Muscle of arm (tissue), 14 donors: ENCODE results near the gene TAX1BP1. TPM values are rescaled to one million over a fixed set of nuclear protein-coding genes. Genes with fewer than 3 reads are reported as not detected.

ENCODE experiments used
- DNase-seq: peaks from one replicate; pipeline ENCODE4 v3.0.0-alpha.2; 2013
- long read RNA-seq, 11 donors: transcript quantifications; one replicate each; lab custom pipeline, GENCODE V29; 2026
- polyA plus RNA-seq, 12 donors: library from polyadenylated mRNA; unstranded; fragments of 120-200 nt; gene quantifications; one replicate each; pipeline ENCODE4 v1.2.1, GENCODE V29; 2013; ENCODE audit not compliant: insufficient read length in 12 of 12

The TAX1BP1 gene
- polyA plus RNA-seq: 10 to 100 TPM in 11 of 12 donors, not detected in 1; 51.5 to 95.0 (median 61.2) TPM
- long read RNA-seq, donor 1, transcript TAX1BP1-201 (17 exons, 2,478 nt): major isoform, 8 of 122 reads
- long read RNA-seq, donor 1, partial matches to known transcripts: 110 of 122 reads
- long read RNA-seq, donor 1, other reads (novel, unspliced or antisense): 0 of 122 reads
- long read RNA-seq, donor 2, transcript TAX1BP1-201 (17 exons, 2,478 nt): major isoform, 7 of 41 reads
- long read RNA-seq, donor 2, partial matches to known transcripts: 32 of 41 reads
- long read RNA-seq, donor 2, other reads (novel, unspliced or antisense): 0 of 41 reads
- long read RNA-seq, donor 3, partial matches to known transcripts: 12 of 12 reads
- long read RNA-seq, donor 3, other reads (novel, unspliced or antisense): 0 of 12 reads
- long read RNA-seq, donor 4, transcript TAX1BP1-201 (17 exons, 2,478 nt): major isoform, 5 of 13 reads
- long read RNA-seq, donor 4, partial matches to known transcripts: 7 of 13 reads
- long read RNA-seq, donor 4, other reads (novel, unspliced or antisense): 0 of 13 reads
- long read RNA-seq, donor 5, transcript TAX1BP1-201 (17 exons, 2,478 nt): major isoform, 18 of 77 reads
- long read RNA-seq, donor 5, partial matches to known transcripts: 53 of 77 reads
- long read RNA-seq, donor 5, other reads (novel, unspliced or antisense): 0 of 77 reads
- long read RNA-seq, donor 6, transcript TAX1BP1-201 (17 exons, 2,478 nt): major isoform, 5 of 22 reads
- long read RNA-seq, donor 6, partial matches to known transcripts: 16 of 22 reads
- long read RNA-seq, donor 6, other reads (novel, unspliced or antisense): 0 of 22 reads
- long read RNA-seq, donor 7, partial matches to known transcripts: 39 of 41 reads
- long read RNA-seq, donor 7, other reads (novel, unspliced or antisense): 0 of 41 reads
- long read RNA-seq, donor 8, transcript TAX1BP1-201 (17 exons, 2,478 nt): minor isoform, 6 of 79 reads
- long read RNA-seq, donor 8, transcript TAX1BP1-202 (17 exons, 2,892 nt): major isoform, 7 of 79 reads
- long read RNA-seq, donor 8, partial matches to known transcripts: 47 of 79 reads
- long read RNA-seq, donor 8, other reads (novel, unspliced or antisense): 19 of 79 reads
- long read RNA-seq, donor 9, partial matches to known transcripts: 6 of 10 reads
- long read RNA-seq, donor 9, other reads (novel, unspliced or antisense): 0 of 10 reads
- long read RNA-seq, donor 10, transcript TAX1BP1-201 (17 exons, 2,478 nt): major isoform, 12 of 24 reads
- long read RNA-seq, donor 10, partial matches to known transcripts: 8 of 24 reads
- long read RNA-seq, donor 10, other reads (novel, unspliced or antisense): 0 of 24 reads
- long read RNA-seq, donor 11, transcript TAX1BP1-201 (17 exons, 2,478 nt): major isoform, 8 of 40 reads
- long read RNA-seq, donor 11, partial matches to known transcripts: 29 of 40 reads
- long read RNA-seq, donor 11, other reads (novel, unspliced or antisense): 0 of 40 reads

DNA sequence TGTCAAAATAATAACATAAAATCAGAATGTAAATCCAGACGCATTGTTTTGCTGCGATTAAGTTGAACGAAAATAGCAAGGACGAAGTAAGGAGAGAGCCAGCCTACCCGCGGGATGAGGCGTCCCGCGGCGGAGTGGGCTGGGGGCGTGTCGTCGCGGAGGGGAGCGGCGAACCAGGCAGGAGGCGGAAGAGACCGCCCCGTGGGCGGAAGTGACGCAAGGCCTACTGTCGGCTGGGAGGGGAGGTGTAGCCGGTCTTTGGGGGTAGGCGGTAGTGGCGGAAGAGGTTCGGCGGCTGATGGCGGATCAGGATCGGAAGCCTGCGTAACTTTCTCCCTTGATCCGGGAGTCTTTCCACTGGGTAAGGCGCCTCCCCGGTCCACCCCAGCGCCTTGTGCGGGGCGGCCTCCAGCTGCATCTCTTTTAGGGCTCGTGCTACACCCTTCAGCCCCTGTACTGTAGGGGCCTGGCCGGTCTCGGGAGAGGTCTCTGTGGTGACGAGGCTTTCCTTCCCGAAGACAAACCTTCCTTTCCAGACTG is at the start of gene TAX1BP1:
Gene TAX1BP1, plus strand, starts transcription at position 254 of the 540 bp plus-strand sequence. CDS start 8,363 bp downstream, outside the sequence.
- DNase-seq: peak; percentile 97

DNA sequence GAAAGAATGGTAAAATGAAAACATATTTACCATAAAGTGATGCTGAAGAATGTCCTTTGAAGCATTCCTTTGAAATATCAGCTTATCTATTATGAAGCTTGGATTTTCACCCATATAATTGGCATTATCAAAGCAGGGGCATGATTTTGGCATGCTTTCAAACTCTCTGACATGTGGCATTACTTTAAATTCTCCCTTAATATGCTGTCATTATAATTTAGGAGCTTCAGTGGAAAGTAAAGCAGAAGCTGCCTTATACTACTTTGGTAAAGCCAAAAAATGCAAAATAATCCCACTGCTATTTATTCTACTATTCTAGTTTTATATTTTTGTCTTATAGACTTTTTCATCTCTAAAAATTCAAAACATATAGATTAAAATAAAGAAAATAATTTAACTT is 49.3 kb upstream of the TAX1BP1 start:
- DNase-seq: no peak

DNA sequence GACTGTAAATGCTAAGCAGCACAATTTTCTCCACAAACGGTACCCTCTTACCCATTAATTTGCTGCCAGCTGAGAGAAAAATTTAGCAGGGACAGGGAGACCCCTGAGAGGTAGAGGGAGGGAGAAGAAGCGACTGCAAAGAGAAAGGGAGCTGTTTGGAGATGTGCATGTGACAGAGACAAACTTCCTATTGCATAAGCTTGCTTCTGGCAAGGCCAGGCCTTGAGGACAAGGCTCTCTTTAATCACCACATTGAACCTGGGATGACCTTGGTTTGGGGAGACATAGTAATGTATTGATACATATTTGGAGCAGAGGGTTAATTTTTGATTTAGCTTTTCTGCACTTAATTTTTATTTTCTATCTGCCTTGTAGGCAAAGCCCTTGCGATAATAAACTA is 46.2 kb upstream of the TAX1BP1 start:
- DNase-seq: no peak

DNA sequence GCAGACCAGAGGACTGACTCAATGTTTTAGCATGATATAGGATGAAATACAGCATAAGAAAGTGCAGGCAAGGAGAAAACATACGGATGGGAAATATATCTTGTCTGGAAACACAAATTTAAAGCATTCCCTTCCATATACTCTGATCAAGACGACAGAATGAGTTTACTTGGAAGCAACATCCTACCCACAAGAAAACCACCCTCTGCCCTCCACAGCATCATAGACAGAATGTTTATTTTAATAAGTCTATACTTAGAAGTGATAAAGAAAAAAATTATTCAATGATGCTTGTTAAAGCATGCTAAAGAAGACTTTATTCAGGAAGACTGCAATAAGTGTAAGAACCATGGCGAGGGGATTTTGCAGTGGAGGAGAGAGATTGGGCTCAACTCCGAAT is 44.9 kb upstream of the TAX1BP1 start:
- DNase-seq: no peak

DNA sequence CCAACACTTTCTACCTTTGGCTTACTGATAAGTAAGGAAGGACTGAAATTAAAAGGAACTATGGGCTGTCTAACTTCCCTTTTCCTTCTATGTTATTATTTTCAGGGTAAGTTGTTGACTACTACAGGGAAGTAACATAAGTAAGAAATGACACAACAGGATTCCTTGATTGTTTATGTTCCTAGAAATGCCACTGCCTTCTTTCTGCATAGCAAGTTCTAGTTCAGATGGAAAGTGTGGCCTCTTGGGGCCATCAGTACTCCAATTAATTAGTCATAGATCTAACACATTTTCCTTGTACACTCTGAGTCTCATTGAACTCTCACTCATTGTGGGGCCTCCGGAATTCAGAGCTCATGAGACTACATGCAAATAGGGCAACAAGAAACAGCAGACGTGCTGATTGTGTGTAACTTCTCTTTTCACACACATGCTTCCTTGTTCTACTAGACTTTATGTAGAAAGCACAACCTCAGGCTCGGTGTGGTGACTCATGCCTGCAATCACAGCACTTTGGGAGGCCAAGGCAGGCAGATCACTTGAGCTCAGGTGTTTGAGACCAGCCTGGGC is 42.0 kb upstream of the TAX1BP1 start:
- no peak for DNase-seq

DNA sequence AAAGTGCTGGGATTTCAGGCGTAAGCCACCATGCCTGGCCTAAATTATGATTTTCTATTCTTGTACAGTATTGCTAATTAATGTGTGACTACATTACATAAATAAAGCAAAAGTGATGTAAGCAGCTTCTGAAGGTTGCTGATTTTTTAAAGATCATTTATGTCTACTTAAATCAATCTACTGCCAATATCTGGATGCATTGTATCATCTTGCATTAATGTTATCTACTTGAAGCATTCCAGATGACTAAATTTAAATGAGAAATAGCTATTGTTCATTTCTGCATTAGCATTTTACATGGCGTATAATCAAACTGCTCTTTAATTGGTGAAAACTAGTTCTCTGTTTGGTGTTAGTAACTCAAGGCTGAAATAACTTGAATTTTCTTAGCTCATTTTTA is 40.2 kb upstream of the TAX1BP1 start:
- DNase-seq: no peak

DNA sequence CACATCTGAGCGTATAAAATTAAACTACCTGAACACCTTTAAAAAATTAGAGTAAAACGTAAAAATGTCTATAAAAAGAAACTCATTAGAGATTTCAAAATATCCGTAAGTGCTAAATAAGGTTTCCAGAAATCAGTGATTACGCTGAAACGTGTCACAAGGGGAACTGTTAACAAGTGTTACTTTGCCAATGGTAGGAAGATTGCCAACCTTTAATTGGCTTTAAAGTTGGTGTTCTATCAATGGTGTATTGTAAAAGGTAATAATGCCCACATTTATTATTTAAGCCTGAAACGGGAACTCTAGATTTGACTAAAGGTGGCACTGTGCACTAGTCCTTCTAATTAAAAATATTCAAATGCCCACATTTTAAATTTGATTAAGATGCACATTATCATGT is 39.5 kb upstream of the TAX1BP1 start:
- DNase-seq: no peak

DNA sequence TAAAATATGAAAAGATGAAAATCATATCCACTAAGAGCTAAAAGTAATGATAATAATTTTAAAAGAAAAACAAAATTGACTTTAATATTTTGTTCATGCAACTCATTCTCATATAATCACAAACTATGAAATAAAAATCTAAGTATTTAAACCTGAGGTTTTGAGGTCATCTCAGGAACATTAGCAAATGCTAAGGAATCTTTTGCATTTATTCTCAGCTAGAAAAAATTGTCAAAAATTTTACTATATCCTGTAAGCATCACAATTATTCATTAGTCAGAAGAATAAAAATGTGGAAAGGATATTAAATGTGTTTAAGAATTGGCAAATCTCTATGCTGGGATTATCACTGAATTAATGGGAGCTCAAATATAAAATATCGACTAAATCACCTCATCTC is 36.8 kb upstream of the TAX1BP1 start:
- DNase-seq: no peak

DNA sequence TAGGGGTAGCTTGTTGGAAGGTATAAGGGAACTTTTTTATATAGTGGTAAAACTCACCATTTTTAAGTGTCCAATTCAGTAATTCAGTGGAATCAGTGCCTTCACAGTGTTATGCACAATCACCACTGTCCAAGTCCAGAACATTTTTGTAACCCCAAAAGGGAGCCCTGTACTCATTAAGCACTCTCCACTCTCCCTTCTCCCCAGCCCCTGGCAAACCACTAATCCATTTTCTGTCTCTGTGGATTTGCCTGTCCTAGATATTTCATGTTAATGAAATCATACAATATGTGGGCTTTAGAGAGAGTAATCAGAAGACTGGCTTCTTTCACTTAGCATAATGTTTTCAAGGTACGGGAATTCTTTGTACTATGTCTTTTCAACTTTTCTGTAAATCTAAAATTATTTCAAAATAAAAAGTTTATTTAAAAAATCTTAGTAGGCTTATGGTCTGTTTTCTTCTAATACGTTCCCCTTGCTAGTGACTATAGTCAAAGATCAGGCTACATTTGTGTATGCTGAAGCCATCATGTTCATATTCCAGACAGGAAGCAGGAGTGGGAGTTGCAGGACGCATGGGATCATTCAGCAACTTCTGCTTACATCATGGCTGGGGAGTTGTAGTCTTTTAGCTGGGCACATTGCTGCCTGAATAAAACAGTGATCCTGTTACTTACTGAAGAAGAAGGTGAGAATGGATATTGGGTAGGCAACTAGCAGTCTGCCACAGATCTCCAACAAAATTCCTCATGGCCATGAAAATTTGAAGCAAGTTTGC is 35.4 kb upstream of the TAX1BP1 start:
- DNase-seq: no peak

DNA sequence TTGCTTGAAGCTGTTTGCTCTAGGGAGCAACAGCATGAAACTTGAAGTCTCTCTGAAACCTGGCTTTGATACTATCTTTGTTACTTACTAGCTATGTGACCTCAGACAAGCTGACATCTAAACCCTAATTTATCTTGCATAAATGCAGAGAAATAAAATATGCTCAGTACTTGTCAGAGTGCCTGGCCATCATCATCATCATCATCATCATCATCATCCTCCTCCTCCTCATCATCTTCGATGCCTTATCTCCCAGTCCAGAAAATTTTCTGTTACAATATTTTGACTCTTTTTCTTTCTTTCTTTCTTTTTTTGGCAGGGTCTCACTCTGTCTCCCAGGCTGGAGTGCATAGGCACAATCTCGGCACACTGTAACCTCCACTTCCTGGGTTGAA is 34.8 kb upstream of the TAX1BP1 start:
- no peak for DNase-seq

DNA sequence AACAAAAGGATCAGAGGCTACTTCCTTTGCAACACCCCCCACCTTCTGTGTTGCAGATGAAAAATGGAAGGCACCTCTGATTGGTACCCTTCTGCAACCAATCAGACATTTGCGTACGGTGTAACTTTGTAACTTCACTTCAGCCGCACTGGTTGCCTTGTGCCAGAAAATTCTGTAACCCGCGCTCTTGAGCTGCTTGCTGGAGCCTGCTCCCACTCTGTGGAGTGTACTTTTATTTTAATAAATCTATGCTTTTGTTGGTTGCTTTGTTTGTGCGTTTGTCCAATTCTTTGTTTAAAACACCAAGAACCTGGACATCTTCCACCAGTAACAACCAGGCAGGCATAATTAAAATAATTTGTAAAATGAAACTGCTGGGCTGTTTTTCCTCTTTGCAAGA is 31.5 kb upstream of the TAX1BP1 start:
- no peak for DNase-seq

DNA sequence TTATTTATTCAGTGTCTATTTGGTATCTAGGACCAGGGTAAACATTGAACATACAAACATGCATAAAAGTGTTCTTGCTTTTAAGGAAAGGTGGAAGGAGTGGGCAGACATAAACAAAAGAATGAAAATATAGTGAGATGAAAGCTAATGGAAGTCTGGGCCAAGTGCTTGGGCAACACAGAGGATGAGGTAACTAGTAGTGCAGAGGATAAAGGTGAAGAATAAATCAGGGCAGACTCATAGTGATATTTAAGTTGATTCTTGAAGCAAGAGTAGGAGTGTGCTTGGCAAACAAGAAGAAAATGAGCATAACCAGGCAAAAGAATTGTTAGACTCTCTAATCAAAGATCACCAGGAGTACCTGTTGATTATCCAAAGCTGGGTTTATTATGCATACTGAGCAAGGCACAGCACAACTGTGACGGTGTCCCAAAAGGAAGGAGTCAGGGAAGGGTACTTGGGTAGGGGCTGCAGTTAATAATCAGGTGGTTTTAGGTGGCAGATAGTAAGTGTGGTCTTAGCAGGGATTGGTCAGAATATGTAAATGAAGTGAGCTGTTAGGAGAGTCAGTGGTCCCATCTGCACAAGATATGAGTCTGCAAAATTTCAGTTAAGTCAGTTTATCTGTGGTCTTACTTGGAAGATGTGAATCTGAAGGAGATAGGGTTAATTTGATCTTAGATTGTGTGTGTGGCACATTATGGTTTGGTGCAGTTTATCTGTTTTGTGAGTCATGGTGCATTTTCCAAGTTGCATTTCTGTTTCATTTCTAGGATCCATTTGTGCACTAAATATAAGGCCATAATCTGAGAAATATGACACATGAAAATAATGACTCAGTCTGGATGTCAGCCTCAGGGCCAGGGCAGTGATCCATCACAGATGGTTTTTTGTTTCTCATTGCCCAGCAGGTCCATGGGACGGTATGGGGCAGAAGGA is 30.6 kb upstream of the TAX1BP1 start:
- no peak for DNase-seq

DNA sequence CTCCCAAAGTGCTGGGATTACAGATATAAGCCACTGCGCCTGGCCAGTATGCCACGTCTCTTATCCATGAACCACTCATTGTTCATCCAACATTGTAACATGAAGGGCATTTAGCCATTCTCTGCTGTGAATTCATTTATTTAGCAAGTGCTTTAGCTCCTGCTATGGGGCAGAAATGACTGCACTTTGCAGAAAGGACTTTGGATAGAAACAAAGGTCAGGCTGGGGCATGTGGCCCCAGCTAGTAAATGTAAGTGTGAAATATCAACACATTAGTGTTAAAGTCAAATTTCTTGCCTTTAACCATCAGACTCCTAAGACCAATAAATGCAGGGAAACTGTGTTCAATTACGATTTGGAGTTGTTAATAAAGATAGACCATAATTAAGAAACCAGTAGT is 27.7 kb upstream of the TAX1BP1 start:
- DNase-seq: no peak

DNA sequence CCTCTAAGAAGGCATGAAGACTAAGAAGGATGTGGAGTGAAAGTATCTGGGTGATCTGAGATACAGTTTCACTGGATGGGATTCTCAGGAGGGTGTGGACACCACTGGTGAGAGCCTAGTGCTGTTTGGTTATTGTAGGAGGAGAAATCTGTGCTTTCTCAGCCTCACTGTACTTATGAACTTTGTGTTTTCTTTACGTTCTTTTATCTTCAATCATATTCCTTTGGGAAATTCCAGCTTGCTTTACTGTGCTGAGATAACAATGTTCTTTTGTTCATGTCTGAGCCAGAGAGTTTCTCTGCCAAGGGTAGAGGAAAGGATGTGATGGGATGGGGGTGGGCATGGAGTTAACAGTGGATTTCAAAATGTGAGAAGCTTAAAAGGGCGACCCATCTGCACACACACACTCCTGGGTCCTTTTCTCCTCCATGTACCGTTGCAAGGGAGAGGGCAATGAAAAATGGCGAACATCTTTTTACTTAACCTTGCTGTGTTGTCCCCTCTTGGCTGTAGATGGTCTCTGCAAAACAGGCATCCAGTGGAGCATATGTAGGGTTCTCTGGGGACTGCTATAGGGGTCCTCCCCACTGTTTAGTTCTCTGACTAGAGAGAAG is 25.0 kb upstream of the TAX1BP1 start:
- DNase-seq: no peak

DNA sequence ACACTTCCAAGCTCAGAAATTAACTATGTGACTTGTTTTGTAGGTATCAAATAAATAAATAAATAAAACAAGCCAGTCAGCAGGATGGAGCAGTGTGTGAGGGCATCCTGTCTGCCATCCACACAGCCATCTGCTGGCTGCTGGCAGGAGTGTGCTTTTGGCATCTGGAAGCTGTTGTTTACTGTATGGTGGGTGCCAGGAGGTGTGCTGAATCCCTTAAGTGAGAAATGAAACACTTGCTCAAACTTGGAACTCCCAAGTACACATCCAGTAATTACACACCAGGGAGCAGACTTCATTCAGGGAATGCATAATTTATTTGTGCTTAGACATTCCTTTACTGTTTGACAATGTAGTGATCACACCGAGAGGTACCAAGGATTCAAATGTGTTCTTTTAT is 16.9 kb upstream of the TAX1BP1 start:
- no peak for DNase-seq

DNA sequence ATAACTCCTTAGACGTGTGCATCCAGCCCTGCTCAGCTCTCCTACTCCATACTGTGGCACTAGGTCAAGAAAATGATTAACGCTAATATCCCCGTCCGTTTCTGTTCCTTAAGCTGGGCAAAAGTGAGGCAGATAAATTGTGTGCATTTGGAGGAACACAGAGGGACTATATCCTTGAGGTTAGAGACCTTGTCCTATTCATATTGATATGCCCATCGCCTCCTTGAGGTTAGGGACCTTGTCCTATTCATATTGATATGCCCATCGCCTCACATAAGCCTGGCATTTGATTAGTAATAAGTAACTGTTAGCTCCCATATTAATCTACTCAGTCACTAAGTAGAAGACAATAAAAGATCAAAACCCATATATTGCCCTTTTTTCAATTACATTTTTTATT is 12.9 kb upstream of the TAX1BP1 start:
- DNase-seq: no peak

DNA sequence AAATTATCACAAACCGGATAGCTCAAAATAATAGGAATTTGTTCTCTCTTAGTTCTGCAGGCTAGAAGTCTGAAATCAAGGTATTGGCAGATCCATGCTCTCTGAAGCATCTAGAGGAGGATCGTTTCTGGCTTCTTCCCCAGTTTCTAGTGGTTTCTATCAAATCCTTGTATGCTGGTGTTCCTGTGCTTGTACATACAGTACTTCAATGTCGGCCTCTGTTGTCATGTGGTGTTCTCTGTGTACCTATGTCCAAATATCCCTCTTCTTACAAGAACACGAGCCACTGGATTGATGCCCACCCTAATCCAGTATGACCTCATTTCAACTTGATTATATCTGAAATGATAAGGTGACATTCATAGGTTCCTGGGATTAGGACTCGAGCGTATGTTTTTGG is 9.8 kb upstream of the TAX1BP1 start:
- DNase-seq: no peak

DNA sequence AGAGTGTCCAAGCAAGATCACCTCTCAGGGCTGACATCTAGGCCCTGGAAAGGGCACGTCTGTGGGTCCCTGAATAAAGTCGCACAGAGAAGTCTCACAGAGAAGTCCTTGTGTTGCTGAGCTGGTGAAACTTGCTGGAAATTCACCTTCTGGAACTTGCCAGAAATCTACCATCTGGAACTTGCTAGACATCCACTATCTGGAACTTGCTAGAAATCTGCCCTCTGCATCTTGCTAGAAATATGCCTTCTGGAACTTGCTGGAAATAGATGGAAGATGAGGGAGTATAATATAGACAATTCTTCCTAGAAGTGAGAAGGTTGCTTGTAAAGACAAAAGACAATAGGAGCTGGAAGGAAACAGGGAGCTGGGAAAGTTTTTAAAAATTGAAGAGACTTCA is 5.4 kb upstream of the TAX1BP1 start:
- no peak for DNase-seq

DNA sequence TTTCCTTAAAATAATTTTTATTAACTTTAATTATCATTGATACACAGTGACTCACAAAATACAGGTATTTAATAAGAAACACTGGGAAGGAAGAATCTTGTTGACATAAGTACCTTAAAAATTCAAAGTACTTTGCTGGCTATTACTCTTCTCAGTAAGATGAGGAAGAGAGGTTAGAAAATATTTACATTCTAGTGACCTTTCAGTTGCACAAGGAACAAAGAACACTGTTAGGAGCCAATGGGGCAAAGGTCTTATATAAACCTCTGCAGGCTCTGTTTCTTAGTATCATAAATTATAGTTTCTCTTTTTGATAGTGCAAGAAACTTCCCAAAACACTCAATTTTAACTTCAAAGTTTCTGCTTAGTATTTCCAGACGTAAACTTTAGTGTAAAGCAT is 4.8 kb upstream of the TAX1BP1 start:
- no peak for DNase-seq
